Loucy (cell line): ENCODE results near the gene PARK7.

Experiments
- H2AFZ ChIP-seq: fragments of 200-600 bp; sonication (generic); 2 replicates; pipeline ENCODE4 v1.6.0; 2016; ENCODE audit warnings: antibody characterized with exemption, mild to moderate bottlenecking, low read length, moderate library complexity
- H3F3A ChIP-seq: fragments of 200-600 bp; 2 replicates; pipeline ENCODE4 v1.6.0; 2016; ENCODE audit warnings: antibody characterized with exemption, low read depth, mild to moderate bottlenecking
- H3K27me3 ChIP-seq: fragments of 200-600 bp; sonication (generic); 2 replicates; pipeline ENCODE4 v1.6.1; 2014; ENCODE audit warnings: low read length, mild to moderate bottlenecking; ENCODE audit not compliant: insufficient read depth, poor library complexity, severe bottlenecking
- H3K36me3 ChIP-seq: fragments of 200-600 bp; sonication (generic); 2 replicates; pipeline ENCODE4 v1.6.1; 2016; ENCODE audit warnings: low read length; ENCODE audit not compliant: insufficient read depth
- H3K4me1 ChIP-seq: fragments of 200-600 bp; sonication (generic); 2 replicates; pipeline ENCODE4 v1.5.1; 2014; ENCODE audit warnings: low read length, mild to moderate bottlenecking; ENCODE audit not compliant: insufficient read depth, poor library complexity, severe bottlenecking
- H3K4me2 ChIP-seq: fragments of 200-600 bp; sonication (generic); 2 replicates; pipeline ENCODE4 v1.6.0; 2014; ENCODE audit warnings: antibody characterized with exemption, low read length, low read depth, mild to moderate bottlenecking; ENCODE audit not compliant: poor library complexity, severe bottlenecking
- H3K4me3 ChIP-seq: fragments of 200-600 bp; sonication (generic); 2 replicates; pipeline ENCODE4 v1.5.1; 2014; ENCODE audit warnings: low read length, mild to moderate bottlenecking, mixed read lengths; ENCODE audit not compliant: poor library complexity, severe bottlenecking
- H3K79me2 ChIP-seq: fragments of 200-600 bp; sonication (generic); 2 replicates; pipeline ENCODE4 v1.6.1; 2014; ENCODE audit warnings: low read length; ENCODE audit not compliant: insufficient read depth
- H3K9ac ChIP-seq: fragments of 200-600 bp; sonication (generic); 2 replicates; pipeline ENCODE4 v1.6.0; 2014; ENCODE audit warnings: mild to moderate bottlenecking, low read depth, low read length, moderate library complexity; ENCODE audit not compliant: poor library complexity, severe bottlenecking
- H3K9me2 ChIP-seq: fragments of 200-600 bp; sonication (generic); replicated peaks from 2 replicates; pipeline ENCODE4 v1.6.1; 2016; ENCODE audit warnings: low read depth, low read length, mixed read lengths
- H3K9me3 ChIP-seq: fragments of 200-600 bp; sonication (generic); 2 replicates; pipeline ENCODE4 v1.6.1; 2014; ENCODE audit warnings: mild to moderate bottlenecking, antibody characterized with exemption, low read length, low read depth; ENCODE audit not compliant: insufficient read depth
- H4K20me1 ChIP-seq: fragments of 200-600 bp; sonication (generic); 2 replicates; pipeline ENCODE4 v1.6.0; 2014; ENCODE audit warnings: antibody characterized with exemption, low read length, mild to moderate bottlenecking; ENCODE audit not compliant: insufficient read depth, poor library complexity, severe bottlenecking
- EZH2phosphoT487 ChIP-seq: fragments of 200-600 bp; IDR thresholded peaks from 2 replicates; pipeline ENCODE4 v1.6.1; 2018; ENCODE audit warnings: antibody characterized with exemption, mild to moderate bottlenecking, moderate library complexity, borderline replicate concordance
- TF ChIP-seq, protein P1 (sequence below): fragments of 200-600 bp; sonication (generic); conservative IDR thresholded peaks from 2 replicates; pipeline ENCODE4 v1.5.1; 2014; ENCODE audit warnings: mild to moderate bottlenecking, antibody characterized with exemption, low read length

Gene PARK7

DNA sequence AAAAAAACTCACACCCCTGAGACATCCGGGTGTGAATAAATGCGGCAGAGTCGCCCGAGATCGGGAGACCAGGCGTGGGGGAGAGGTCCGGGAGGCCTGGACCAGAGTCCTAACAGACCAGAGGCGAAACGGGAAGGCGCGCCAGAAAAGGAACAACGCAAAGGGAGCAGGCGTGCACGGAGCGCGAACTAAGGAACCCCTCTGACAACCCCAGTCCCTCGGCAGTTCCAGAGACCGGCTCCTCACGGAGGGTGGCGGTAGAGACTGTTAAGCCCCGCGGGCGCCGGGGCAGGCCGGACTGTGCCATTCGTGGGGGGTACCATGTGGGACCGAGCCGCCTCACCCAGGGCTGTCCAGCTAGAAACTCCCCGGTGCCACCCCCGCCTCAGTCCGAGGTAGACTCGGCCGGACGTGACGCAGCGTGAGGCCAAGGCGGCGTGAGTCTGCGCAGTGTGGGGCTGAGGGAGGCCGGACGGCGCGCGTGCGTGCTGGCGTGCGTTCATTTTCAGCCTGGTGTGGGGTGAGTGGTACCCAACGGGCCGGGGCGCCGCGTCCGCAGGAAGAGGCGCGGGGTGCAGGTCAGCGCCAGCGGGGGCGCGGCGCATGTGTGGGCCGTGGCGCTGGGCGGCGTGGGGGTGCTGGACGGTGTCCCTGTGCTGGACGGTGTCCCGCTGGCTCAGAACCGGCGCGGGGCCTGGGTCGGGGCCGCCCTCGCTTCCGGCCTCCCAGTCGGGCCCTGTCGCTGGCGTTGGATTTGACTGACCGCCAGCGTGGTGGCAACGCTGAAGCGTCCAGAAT is at the start of gene PARK7:
TSS of gene PARK7 (plus strand) at position 496 of the 798 bp plus-strand sequence. CDS start 1,075 bp downstream, outside the sequence.
- Histone ChIP-seq H3K36me3 (peaks cover 12% of the 10 kb centered on the region; the same call in 1 of the 2 replicates), H3K9me3 (no peaks in the 10 kb centered on the region), H4K20me1 (peaks cover 15% of the 10 kb centered on the region), H3K9me2 (no peaks in the 10 kb centered on the region), H3K4me1 (peaks cover 37% of the 10 kb centered on the region), H3F3A (no peaks in the 10 kb centered on the region), H3K4me3 (peak within 1 kb of the TSS; percentile 91), H3K79me2 (peaks cover 58% of the 10 kb centered on the region), H3K27me3 (no peaks in the 10 kb centered on the region), H3K9ac (peak within 1 kb of the TSS; percentile 94), H3K4me2 (peak within 1 kb of the TSS; percentile 96), H2AFZ (peak within 1 kb of the TSS; percentile 62)
- TF ChIP-seq, protein P1, sequence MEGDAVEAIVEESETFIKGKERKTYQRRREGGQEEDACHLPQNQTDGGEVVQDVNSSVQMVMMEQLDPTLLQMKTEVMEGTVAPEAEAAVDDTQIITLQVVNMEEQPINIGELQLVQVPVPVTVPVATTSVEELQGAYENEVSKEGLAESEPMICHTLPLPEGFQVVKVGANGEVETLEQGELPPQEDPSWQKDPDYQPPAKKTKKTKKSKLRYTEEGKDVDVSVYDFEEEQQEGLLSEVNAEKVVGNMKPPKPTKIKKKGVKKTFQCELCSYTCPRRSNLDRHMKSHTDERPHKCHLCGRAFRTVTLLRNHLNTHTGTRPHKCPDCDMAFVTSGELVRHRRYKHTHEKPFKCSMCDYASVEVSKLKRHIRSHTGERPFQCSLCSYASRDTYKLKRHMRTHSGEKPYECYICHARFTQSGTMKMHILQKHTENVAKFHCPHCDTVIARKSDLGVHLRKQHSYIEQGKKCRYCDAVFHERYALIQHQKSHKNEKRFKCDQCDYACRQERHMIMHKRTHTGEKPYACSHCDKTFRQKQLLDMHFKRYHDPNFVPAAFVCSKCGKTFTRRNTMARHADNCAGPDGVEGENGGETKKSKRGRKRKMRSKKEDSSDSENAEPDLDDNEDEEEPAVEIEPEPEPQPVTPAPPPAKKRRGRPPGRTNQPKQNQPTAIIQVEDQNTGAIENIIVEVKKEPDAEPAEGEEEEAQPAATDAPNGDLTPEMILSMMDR: peak; percentile 53
- TF ChIP-seq EZH2phosphoT487: no peak

DNA sequence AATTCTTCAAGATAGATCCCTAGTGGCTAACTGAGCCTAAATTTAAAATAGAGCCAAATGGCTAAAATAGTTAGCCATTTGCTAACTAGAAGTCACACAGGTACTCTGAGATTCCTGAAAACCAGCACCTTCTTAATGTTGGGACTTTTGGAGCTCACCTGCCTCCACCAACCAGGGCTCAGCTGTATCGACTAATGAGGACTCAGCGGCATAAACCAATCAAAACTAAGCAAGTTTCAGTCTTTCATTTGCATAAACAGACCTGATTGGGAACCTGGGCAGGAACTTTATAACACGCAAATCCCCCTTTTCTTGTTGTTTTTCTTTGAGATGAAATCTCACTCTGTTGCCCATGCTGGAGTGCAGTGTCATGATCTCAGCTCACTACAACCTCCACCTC is 49.4 kb upstream of the PARK7 start:
- Histone ChIP-seq H3K4me2 (no peak overlapping the region), H3K4me3 (no peak overlapping the region), H3K79me2 (no peaks in the 10 kb centered on the region), H3K27me3 (no peaks in the 10 kb centered on the region), H4K20me1 (no peaks in the 10 kb centered on the region), H3K36me3 (no peaks in the 10 kb centered on the region), H3F3A (no peaks in the 10 kb centered on the region), H3K9me3 (no peaks in the 10 kb centered on the region), H3K9ac (no peak overlapping the region), H3K4me1 (peaks cover 16% of the 10 kb centered on the region), H3K9me2 (no peaks in the 10 kb centered on the region), H2AFZ (no peak overlapping the region)
- no peak for TF ChIP-seq EZH2phosphoT487
- TF ChIP-seq, protein P1: no peak

DNA sequence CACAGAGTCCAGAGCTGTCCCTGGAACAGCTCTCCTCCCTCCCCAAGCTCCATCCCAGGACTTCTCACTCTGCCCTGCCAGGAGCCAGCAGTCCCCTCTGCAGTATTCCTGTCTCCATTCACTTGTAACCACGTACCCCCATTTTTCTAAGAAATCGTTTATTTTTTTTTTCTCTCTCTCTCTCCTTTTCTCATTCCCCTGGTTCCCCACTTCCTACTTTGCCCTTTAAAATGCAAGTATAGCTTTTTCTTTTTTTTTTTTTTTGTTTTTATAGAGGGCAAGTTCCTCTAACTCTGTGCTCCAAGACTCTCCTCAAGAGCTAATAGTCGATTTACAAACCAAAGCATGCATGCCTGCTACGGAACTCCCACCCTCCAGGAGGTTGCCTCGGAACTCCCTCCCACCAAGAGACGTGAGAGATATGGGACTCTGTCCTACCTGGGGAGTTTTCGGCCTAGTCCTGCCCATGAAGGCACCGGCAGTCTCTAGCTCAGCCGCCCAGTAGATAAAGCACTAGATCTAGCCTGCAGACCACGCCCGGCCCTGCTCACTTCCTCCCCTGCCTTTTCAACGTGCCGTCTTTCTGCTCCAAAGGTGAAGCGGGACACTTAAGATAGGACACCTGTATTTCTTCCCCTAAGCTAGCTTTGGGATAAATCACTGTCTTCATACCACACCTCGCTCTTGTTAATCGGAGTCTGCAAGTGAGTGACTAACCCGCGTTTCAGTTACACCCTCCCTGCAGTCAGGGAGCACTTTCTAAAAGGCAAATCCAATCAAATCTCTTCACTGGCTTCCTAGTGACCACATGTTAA is 48.6 kb upstream of the PARK7 start:
- TF ChIP-seq, protein P1: no peak
- TF ChIP-seq EZH2phosphoT487: no peak

More for the DNA sequence above, 48.6 kb upstream of the PARK7 start:
- no peak overlapping the region for H2AFZ ChIP-seq
- no peak overlapping the region for H3K9ac ChIP-seq
- H4K20me1 ChIP-seq: no peaks in the 10 kb centered on the region
- H3K27me3 ChIP-seq: no peaks in the 10 kb centered on the region
- H3K9me2 ChIP-seq: no peaks in the 10 kb centered on the region
- no peaks in the 10 kb centered on the region for H3K9me3 ChIP-seq
- peaks cover 18% of the 10 kb centered on the region for H3K4me1 ChIP-seq
- H3K36me3 ChIP-seq: no peaks in the 10 kb centered on the region
- no peak overlapping the region for H3K4me3 ChIP-seq
- no peaks in the 10 kb centered on the region for H3K79me2 ChIP-seq
- H3F3A ChIP-seq: no peaks in the 10 kb centered on the region
- no peak overlapping the region for H3K4me2 ChIP-seq
